SK-N-SH treated with all-trans-retinoic acid at 6 μM for 48 hours (cell line): ENCODE measurements around the gene CSTF2.
"Not testable (repeated sequence)": the region's sequence is repeated elsewhere in the genome, so short reads cannot be mapped to it uniquely, and the experiment has no call there.

Experiments
- ATAC-seq: fragments of 200-7000 bp; cut with Tn5 transposase; 3 replicates; pipeline ENCODE4 v1.9.1; 2020; ENCODE audit warnings: mild to moderate bottlenecking, moderate library complexity
- ARNTL ChIP-seq: fragments of 450-650 bp; formaldehyde crosslinking; IDR thresholded peaks from 2 replicates; pipeline ENCODE4 v1.5.0; 2020; ENCODE audit warnings: low read depth, mild to moderate bottlenecking, moderate library complexity, borderline replicate concordance
- BACH2 ChIP-seq: fragments of 250-450 bp; sonication (Bioruptor Pico); IDR thresholded peaks from 2 replicates; pipeline ENCODE4 v1.9.0; 2021; ENCODE audit warnings: mild to moderate bottlenecking, borderline replicate concordance
- CREB5 ChIP-seq: fragments of 250-450 bp; sonication (Bioruptor Pico); IDR thresholded peaks from 2 replicates; pipeline ENCODE4 v1.5.1; 2020; ENCODE audit warnings: low read depth, mild to moderate bottlenecking, moderate library complexity
- CSDC2 ChIP-seq: fragments of 250-450 bp; sonication (Bioruptor Pico); IDR thresholded peaks from 2 replicates; pipeline ENCODE4 v1.5.0; 2020; ENCODE audit warnings: mild to moderate bottlenecking, moderate library complexity
- CSRNP3 ChIP-seq: fragments of 250-450 bp; sonication (Bioruptor Pico); IDR thresholded peaks from 2 replicates; pipeline ENCODE4 v1.5.1; 2021; ENCODE audit warnings: mild to moderate bottlenecking, moderate library complexity
- GLIS3 ChIP-seq: fragments of 250-450 bp; sonication (Bioruptor Pico); IDR thresholded peaks from 2 replicates; pipeline ENCODE4 v1.5.0; 2020; ENCODE audit warnings: mild to moderate bottlenecking, moderate library complexity
- ISL1 ChIP-seq: fragments of 250-450 bp; sonication (Bioruptor Pico); IDR thresholded peaks from 2 replicates; pipeline ENCODE4 v2.1.2; 2022; ENCODE audit warnings: mild to moderate bottlenecking, moderate library complexity
- PATZ1 ChIP-seq: fragments of 250-450 bp; sonication (Bioruptor Pico); IDR thresholded peaks from 2 replicates; pipeline ENCODE4 v1.8.0; 2020; ENCODE audit warnings: mild to moderate bottlenecking, moderate library complexity, borderline replicate concordance
- POU6F1 ChIP-seq: fragments of 250-450 bp; sonication (Bioruptor Pico); IDR thresholded peaks from 2 replicates; pipeline ENCODE4 v1.8.0; 2021; ENCODE audit warnings: low read depth, mild to moderate bottlenecking, moderate library complexity, borderline replicate concordance
- PPARA ChIP-seq: fragments of 250-450 bp; sonication (Bioruptor Pico); IDR thresholded peaks from 2 replicates; pipeline ENCODE4 v1.5.0; 2020; ENCODE audit warnings: mild to moderate bottlenecking, borderline replicate concordance
- RARB ChIP-seq: fragments of 250-450 bp; sonication (Bioruptor Pico); IDR thresholded peaks from 2 replicates; pipeline ENCODE4 v1.8.0; 2021; ENCODE audit warnings: mild to moderate bottlenecking, moderate library complexity
- TCF4 ChIP-seq: fragments of 250-450 bp; sonication (Bioruptor Pico); IDR thresholded peaks from 2 replicates; pipeline ENCODE4 v1.8.0; 2021; ENCODE audit warnings: mild to moderate bottlenecking, moderate library complexity, borderline replicate concordance
- TOX ChIP-seq: fragments of 250-450 bp; sonication (Bioruptor Pico); IDR thresholded peaks from 2 replicates; pipeline ENCODE4 v1.8.0; 2021; ENCODE audit warnings: mild to moderate bottlenecking, moderate library complexity, borderline replicate concordance
- TSHZ2 ChIP-seq: fragments of 250-450 bp; sonication (Bioruptor Pico); IDR thresholded peaks from 2 replicates; pipeline ENCODE4 v1.5.0; 2020; ENCODE audit warnings: mild to moderate bottlenecking, moderate library complexity
- ZC3H10 ChIP-seq: fragments of 250-450 bp; sonication (Bioruptor Pico); IDR thresholded peaks from 2 replicates; pipeline ENCODE4 v1.5.1; 2021; ENCODE audit warnings: mild to moderate bottlenecking, moderate library complexity
- ZFP3 ChIP-seq: fragments of 250-450 bp; sonication (Bioruptor Pico); IDR thresholded peaks from 2 replicates; pipeline ENCODE4 v1.5.0; 2020; ENCODE audit warnings: mild to moderate bottlenecking, moderate library complexity
- ZFP30 ChIP-seq: fragments of 450-650 bp; formaldehyde crosslinking; IDR thresholded peaks from 2 replicates; pipeline ENCODE4 v1.5.0; 2022; ENCODE audit warnings: mild to moderate bottlenecking, moderate library complexity
- ZNF565 ChIP-seq: fragments of 450-650 bp; formaldehyde crosslinking; conservative IDR thresholded peaks from 2 replicates; pipeline ENCODE4 v1.5.0; 2020; ENCODE audit warnings: low read depth, mild to moderate bottlenecking, moderate library complexity
- ZNF70 ChIP-seq: fragments of 450-650 bp; formaldehyde crosslinking; IDR thresholded peaks from 2 replicates; pipeline ENCODE4 v1.5.0; 2020; ENCODE audit warnings: mild to moderate bottlenecking, moderate library complexity
- ZNF8 ChIP-seq: fragments of 450-650 bp; formaldehyde crosslinking; IDR thresholded peaks from 2 replicates; pipeline ENCODE4 v1.5.0; 2020; ENCODE audit warnings: mild to moderate bottlenecking, moderate library complexity

Gene CSTF2

GRCh38 chrX:100819837-100820666 is at the start of gene CSTF2:
TSS of gene CSTF2 (plus strand) at chrX:100820391. CDS start at chrX:100820417, 26 bp downstream.
- peak; percentile 100 for ATAC-seq

GRCh38 chrX:100796371-100796770 is 23.8 kb upstream of the CSTF2 start:
- not testable (repeated sequence) for ATAC-seq

More at GRCh38 chrX:100819837-100820666, at the start of gene CSTF2:
- TF ChIP-seq RARB (CRISPR knock-in tag) (no peak), PPARA (CRISPR knock-in tag) (no peak), TCF4 (no peak), ZC3H10 (CRISPR knock-in tag) (no peak), POU6F1 (CRISPR knock-in tag) (no peak), CSDC2 (CRISPR knock-in tag) (no peak), PATZ1 (no peak), ZFP3 (no peak), GLIS3 (CRISPR knock-in tag) (no peak), CREB5 (no peak), TOX (CRISPR knock-in tag) (no peak), ARNTL (no peak), TSHZ2 (no peak), ZNF8 (CRISPR knock-in tag) (no peak), ZFP30 (CRISPR knock-in tag) (no peak), ISL1 (no peak), ZNF70 (CRISPR knock-in tag) (no peak), CSRNP3 (CRISPR knock-in tag) (no peak), ZNF565 (CRISPR knock-in tag) (no peak)
- TF ChIP-seq, all 23 proteins: peak for 0

GRCh38 chrX:100797359-100797758 is 22.8 kb upstream of the CSTF2 start:
- no peak for ATAC-seq
- no peak for TF ChIP-seq TOX (CRISPR knock-in tag)
- TF ChIP-seq PPARA (CRISPR knock-in tag), result no peak
- no peak for TF ChIP-seq ARNTL
- no peak for TF ChIP-seq ZFP3
- TF ChIP-seq TCF4, result no peak
- TF ChIP-seq ISL1, result no peak
- TF ChIP-seq BACH2 (CRISPR knock-in tag), result no peak
- TF ChIP-seq CREB5, result no peak
- TF ChIP-seq ZNF565 (CRISPR knock-in tag), result no peak
- TF ChIP-seq, all 23 proteins: peak for 0
